NCI-H526 treated with DMSO at 0.1 percent for 48 hours (cell line): ENCODE measurements around the gene F9.
"Not testable (repeated sequence)": the region's sequence is repeated elsewhere in the genome, so short reads cannot be mapped to it uniquely, and the experiment has no call there.

Experiments used
- DNase-seq: peaks from one replicate; lab custom pipeline; 2025; lab: John Stamatoyannopoulos, UW

Gene F9

GRCh38 chrX:139530550-139530949, at the start of gene F9:
TSS of gene F9 (plus strand) at chrX:139530739. CDS start at chrX:139530765, 26 bp downstream.
- DNase-seq, result no peak

- no peak for DNase-seq
These were observed 46.8 kb upstream of the F9 start for GRCh38 chrX:139483699-139484098.

GRCh38 chrX:139484591-139484990, 45.9 kb upstream of the F9 start:
- no peak for DNase-seq

GRCh38 chrX:139495324-139495723, 35.2 kb upstream of the F9 start:
- no peak for DNase-seq

GRCh38 chrX:139506333-139506732, 24.2 kb upstream of the F9 start:
- no peak for DNase-seq

- DNase-seq, result no peak
These were observed 22.4 kb upstream of the F9 start for GRCh38 chrX:139508099-139508498.

- DNase-seq, result no peak
These were observed 12.1 kb upstream of the F9 start for GRCh38 chrX:139518475-139518874.

- not testable (repeated sequence) for DNase-seq
These were observed 1.7 kb upstream of the F9 start for GRCh38 chrX:139528829-139529228.

GRCh38 chrX:139532834-139533233, 2.3 kb downstream of the F9 start:
- DNase-seq, result no peak

GRCh38 chrX:139533444-139533843, 2.9 kb downstream of the F9 start:
- DNase-seq, result no peak

- no peak for DNase-seq
These were observed 8.6 kb downstream of the F9 start for GRCh38 chrX:139538907-139539790.

GRCh38 chrX:139542652-139543051, 12.1 kb downstream of the F9 start:
- DNase-seq, result no peak

- no peak for DNase-seq
These were observed 13.4 kb downstream of the F9 start for GRCh38 chrX:139543920-139544319.

GRCh38 chrX:139544591-139544990, 14.1 kb downstream of the F9 start:
- DNase-seq, result no peak

GRCh38 chrX:139554376-139554775, 23.8 kb downstream of the F9 start:
- DNase-seq, result no peak

- DNase-seq, result no peak
These were observed 24.6 kb downstream of the F9 start for GRCh38 chrX:139554991-139555675.

GRCh38 chrX:139559383-139560042, 29.0 kb downstream of the F9 start:
- DNase-seq, result no peak

- DNase-seq, result no peak
These were observed 29.7 kb downstream of the F9 start for GRCh38 chrX:139560221-139560620.

GRCh38 chrX:139563251-139563650, 32.7 kb downstream of the F9 start:
- no peak for DNase-seq

- DNase-seq, result no peak
These were observed 36.4 kb downstream of the F9 start for GRCh38 chrX:139566981-139567380.

- DNase-seq, result no peak
These were observed 50.5 kb downstream of the F9 start for GRCh38 chrX:139581068-139581467.

- DNase-seq, result no peak
These were observed 55.1 kb downstream of the F9 start for GRCh38 chrX:139585613-139586012.

- no peak for DNase-seq
These were observed 65.5 kb downstream of the F9 start for GRCh38 chrX:139596068-139596467.
